Smooth muscle cell of the brain vasculature (primary cell): ENCODE data around the gene MDH1B.

ENCODE experiments used
- DNase-seq: peaks from one replicate; pipeline ENCODE4 v3.0.0-alpha.2; 2012; ENCODE audit warnings: low read depth, low spot score

The MDH1B gene

GRCh38 chr2:206693399-206694137, 71.6 kb downstream of the MDH1B start:
- peak; percentile 44 for DNase-seq

DNA sequence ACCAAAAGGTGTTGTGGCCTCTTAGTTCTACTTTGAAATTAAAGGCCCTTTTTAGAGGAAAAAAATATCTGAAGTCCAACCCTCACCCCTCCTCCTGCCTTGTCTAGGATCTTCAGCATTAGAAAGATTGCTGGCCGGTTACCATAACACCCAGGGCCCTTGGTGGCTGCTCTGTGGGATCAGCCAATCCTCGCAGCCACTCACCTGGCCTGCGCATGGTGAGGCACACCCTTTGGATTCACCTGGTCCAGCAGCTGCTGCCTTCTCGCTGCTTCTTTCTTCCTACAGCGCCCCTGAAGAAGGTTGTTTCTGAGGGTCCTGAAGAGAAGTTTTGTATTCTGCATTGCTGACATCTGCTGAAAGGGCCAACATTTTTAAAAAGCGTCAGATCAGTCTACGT, 72.2 kb downstream of the MDH1B start:
- DNase-seq: no peak

DNA sequence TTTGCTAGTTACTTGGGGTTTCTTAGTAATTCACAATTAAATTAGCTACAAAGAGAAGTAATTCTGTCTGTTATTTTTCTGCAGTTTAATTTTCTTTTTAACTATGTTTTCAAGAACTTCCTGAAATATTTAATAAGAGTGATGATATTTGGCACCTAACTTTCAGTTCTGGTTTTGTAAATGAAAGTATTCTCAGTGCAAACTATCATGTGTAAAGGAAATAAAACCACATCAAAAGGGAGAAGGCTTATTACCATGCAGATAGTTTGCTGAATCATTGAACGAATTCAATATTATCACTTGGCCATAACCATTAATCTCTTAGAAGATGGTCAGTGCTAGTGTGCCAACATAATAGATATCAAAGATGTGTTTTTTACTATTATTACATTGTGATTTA, 76.1 kb downstream of the MDH1B start:
- no peak for DNase-seq

GRCh38 chr2:206688453-206688852, 76.7 kb downstream of the MDH1B start:
- no peak for DNase-seq
